Hepatic stellate cell (primary cell): ENCODE data around the gene DAND5.

Experiments used
- DNase-seq: peaks from one replicate; pipeline ENCODE4 v3.0.0; 2011; ENCODE audit warnings: low spot score

Gene DAND5

GRCh38 chr19:12969292-12969988, at the start of gene DAND5:
Gene DAND5 (plus strand): TSS chr19:12969576. CDS start chr19:12969661, 85 bp downstream.
- DNase-seq = no peak

- DNase-seq = no peak
Measured at GRCh38 chr19:12921047-12921446, 48.3 kb upstream of the DAND5 start.

- no peak for DNase-seq
Measured at GRCh38 chr19:12922959-12923358, 46.4 kb upstream of the DAND5 start.

GRCh38 chr19:12924621-12925310, 44.6 kb upstream of the DAND5 start:
- DNase-seq = no peak

GRCh38 chr19:12930002-12930645, 39.3 kb upstream of the DAND5 start:
- DNase-seq = no peak

GRCh38 chr19:12932392-12933286, 36.7 kb upstream of the DAND5 start:
- DNase-seq = no peak

GRCh38 chr19:12933287-12934072, 35.9 kb upstream of the DAND5 start, which contains the start of gene FARSA:
Gene FARSA (minus strand): TSS chr19:12933711. CDS start chr19:12933696, 15 bp downstream.
- DNase-seq = peak; percentile 94

- no peak for DNase-seq
Measured at GRCh38 chr19:12935071-12935470, 34.3 kb upstream of the DAND5 start.

- DNase-seq = no peak
Measured at GRCh38 chr19:12936582-12936981, 32.8 kb upstream of the DAND5 start.

- no peak for DNase-seq
Measured at GRCh38 chr19:12937093-12937926, 32.1 kb upstream of the DAND5 start.

GRCh38 chr19:12937927-12938778, 31.2 kb upstream of the DAND5 start, which contains the start of gene CALR:
Gene CALR (plus strand): TSS chr19:12938609. CDS start chr19:12938680, 71 bp downstream.
- peak; percentile 100 for DNase-seq

GRCh38 chr19:12938779-12939601, 30.4 kb upstream of the DAND5 start:
- peak; percentile 56 for DNase-seq

- DNase-seq = no peak
Measured at GRCh38 chr19:12939975-12940423, 29.4 kb upstream of the DAND5 start.

GRCh38 chr19:12940897-12941296, 28.5 kb upstream of the DAND5 start:
- DNase-seq = no peak

- no peak for DNase-seq
Measured at GRCh38 chr19:12943437-12944044, 25.8 kb upstream of the DAND5 start.

- DNase-seq = no peak
Measured at GRCh38 chr19:12944104-12944674, 25.2 kb upstream of the DAND5 start.

GRCh38 chr19:12945479-12946091, 23.8 kb upstream of the DAND5 start, which contains the start of gene RAD23A:
Gene RAD23A (plus strand): TSS chr19:12945862. CDS start chr19:12945949, 87 bp downstream.
- DNase-seq = peak; percentile 95
